Measurements from ENCODE around the gene GAPT.

The GAPT gene

GRCh38 chr5:58491216-58491892, at the start of gene GAPT:
Gene GAPT, plus strand, starts transcription at chr5:58491435. Its CDS starts 3,102 bp downstream, at chr5:58494537.
- DNase-seq: peak; percentile 95 to 97

GRCh38 chr5:58444805-58445204, 46.4 kb upstream of the GAPT start:
- no peak for DNase-seq

- DNase-seq: no peak
Observed at GRCh38 chr5:58446024-58446423, 45.2 kb upstream of the GAPT start.

- DNase-seq: no peak
Observed at GRCh38 chr5:58447226-58447625, 44.0 kb upstream of the GAPT start.

GRCh38 chr5:58450018-58450417, 41.2 kb upstream of the GAPT start:
- no peak for DNase-seq

GRCh38 chr5:58450811-58451629, 40.2 kb upstream of the GAPT start:
- no peak for DNase-seq

GRCh38 chr5:58451732-58452565, 39.3 kb upstream of the GAPT start:
- DNase-seq: no peak

- no peak for DNase-seq
Observed at GRCh38 chr5:58452566-58453258, 38.5 kb upstream of the GAPT start.

GRCh38 chr5:58453306-58453705, 37.9 kb upstream of the GAPT start:
- no peak for DNase-seq

GRCh38 chr5:58454025-58454424, 37.2 kb upstream of the GAPT start:
- no peak for DNase-seq

- DNase-seq: no peak
Observed at GRCh38 chr5:58455066-58455465, 36.2 kb upstream of the GAPT start.

GRCh38 chr5:58455480-58455879, 35.8 kb upstream of the GAPT start:
- no peak for DNase-seq

GRCh38 chr5:58456026-58456425, 35.2 kb upstream of the GAPT start:
- no peak for DNase-seq

- DNase-seq: no peak
Observed at GRCh38 chr5:58456486-58456885, 34.7 kb upstream of the GAPT start.

- DNase-seq: no peak
Observed at GRCh38 chr5:58457050-58457449, 34.2 kb upstream of the GAPT start.

- no peak for DNase-seq
Observed at GRCh38 chr5:58458141-58458742, 33.0 kb upstream of the GAPT start.

GRCh38 chr5:58458743-58459145, 32.5 kb upstream of the GAPT start:
- no peak for DNase-seq

- DNase-seq: peak; percentile 10 to 19
Observed at GRCh38 chr5:58459146-58460001, 31.9 kb upstream of the GAPT start.

- DNase-seq: peak; percentile 74 to 75
Observed at GRCh38 chr5:58460002-58460731, 31.1 kb upstream of the GAPT start, which contains the start of gene PLK2. Gene PLK2, minus strand, starts transcription at chr5:58460086. Its CDS starts 127 bp downstream, at chr5:58459959.

GRCh38 chr5:58460732-58461286, 30.4 kb upstream of the GAPT start:
- peak; percentile 80 to 88 for DNase-seq

All from Kasumi-1 (cell line).